Testis (tissue), 2 donors: ENCODE measurements around the gene EIF4E1B.

Experiments
- CTCF ChIP-seq, 3 experiments: fragments of 450-650 bp in 2 of 3; fragments of 200-600 bp in 1 of 3; sonication (generic) in 1 of 3; IDR thresholded peaks; one replicate each; pipeline ENCODE4 v1.5.1; 2016 to 2019; ENCODE audit warnings: antibody characterized with exemption in 3 of 3, mild to moderate bottlenecking in 2 of 3, moderate library complexity in 1 of 3
- POLR2A ChIP-seq: fragments of 450-650 bp; IDR thresholded peaks from one replicate; pipeline ENCODE4 v1.6.1; 2017; ENCODE audit warnings: antibody characterized with exemption, mild to moderate bottlenecking, moderate library complexity

GRCh38 chr5:176640616-176641015 is 10.1 kb downstream of the EIF4E1B start:
- TF ChIP-seq CTCF (IDR thresholded peaks at IDR 0.05) (no peak), POLR2A (no peak)
